Aorta (tissue), 5 donors: ENCODE measurements around the gene HPF1. TPM values are rescaled to one million over a fixed set of nuclear protein-coding genes. Genes with fewer than 3 reads are reported as not detected.
"Not testable (repeated sequence)": the region's sequence is repeated elsewhere in the genome, so short reads cannot be mapped to it uniquely, and the experiment has no call there.

Experiments
- ATAC-seq: fragments of 200-7000 bp; cut with Tn5 transposase; one replicate; pipeline ENCODE4 v1.9.1; 2022; ENCODE audit warnings: moderate library complexity; ENCODE audit not compliant: low FRiP score
- DNase-seq, 2 donors: peaks; one replicate each; pipeline ENCODE4 v3.0.0-alpha.2; 2020
- H3K27ac ChIP-seq, 2 donors: one replicate each; pipeline ENCODE4 v1.5.1; 2013; ENCODE audit warnings: low read length in 2 of 2, mild to moderate bottlenecking in 2 of 2, moderate library complexity in 2 of 2, control low read depth in 1 of 2, inconsistent platforms in 1 of 2, low read depth in 1 of 2
- H3K27me3 ChIP-seq, 2 donors: one replicate each; pipeline ENCODE4 v1.6.1; 2013; ENCODE audit warnings: control low read depth in 1 of 2, low read length in 1 of 2, mild to moderate bottlenecking in 1 of 2, moderate library complexity in 1 of 2; ENCODE audit not compliant: insufficient read depth in 2 of 2, control insufficient read depth in 1 of 2
- H3K36me3 ChIP-seq, 2 donors: one replicate each; pipeline ENCODE4 v1.6.1; 2013; ENCODE audit warnings: control low read depth in 1 of 2, low read length in 1 of 2, mild to moderate bottlenecking in 1 of 2; ENCODE audit not compliant: insufficient read depth in 2 of 2, control insufficient read depth in 1 of 2
- H3K4me1 ChIP-seq, 2 donors: one replicate each; pipeline ENCODE4 v1.6.1; 2013; ENCODE audit warnings: low read length in 2 of 2, control low read depth in 1 of 2, mild to moderate bottlenecking in 1 of 2, moderate library complexity in 1 of 2; ENCODE audit not compliant: insufficient read depth in 2 of 2, control insufficient read depth in 1 of 2
- H3K4me3 ChIP-seq, 2 donors: one replicate each; pipeline ENCODE4 v1.5.1; 2013; ENCODE audit warnings: low read length in 2 of 2, control low read depth in 1 of 2, mild to moderate bottlenecking in 1 of 2
- H3K9me3 ChIP-seq: one replicate; pipeline ENCODE4 v1.6.1; 2013; ENCODE audit warnings: mild to moderate bottlenecking, low read length; ENCODE audit not compliant: control insufficient read depth
- WGBS, 2 donors: extraction: QIAGEN DNeasy Blood & Tissue Kit; methylation state at CpG; one replicate each; pipeline ENCODE4 v1.1.7; 2013; 5-methylcytosine and 5-hydroxymethylcytosine counted together
- intact Hi-C, 2 donors: fragments of 100-400 bp; cut with DNase I; formaldehyde crosslinking; loops; one replicate each; pipeline versions ENCODE4 v1.14.2 to v1.15.0; 2022
- polyA plus RNA-seq, 2 donors: library from polyadenylated mRNA; stranded (reverse); fragments of 200-250 nt; gene quantifications; one replicate each; pipeline ENCODE4 v1.2.3, GENCODE V29; 2013
- total RNA-seq, 2 donors: library from RNA; stranded (reverse); fragmentation: NEBNext Ultra II Directional; extraction: Animal tissue kit (Norgen Biotek cat#: 25700); gene quantifications; one replicate each; pipeline ENCODE4 v1.2.1, GENCODE V29; 2021
- donor health status: healthy with polysubstance abuse.
- donor health status: Bipolar disorder and iron deficiency.
- donor health status: DM: no; HTN: no; CAD: no.
- donor health status: DM: no; HTN: no; CAD: no.
- donor health status: DM: yes; HTN: yes; CAD: no.

HPF1 gene
- total and polyA plus RNA-seq, 4 donors, result 22.5 to 58.4 (median 24.8) TPM

GRCh38 chr4:169791062-169791461 is 33.3 kb upstream of the HPF1 start:
- no peak for ATAC-seq
- no peaks in the 10 kb centered on the region for H3K9me3 ChIP-seq
- 68 to 71% methylated on average over 2 of the region's 2 CpGs for WGBS, 2 donors
- no peak for DNase-seq
- H3K4me1 ChIP-seq, result no peaks in the 10 kb centered on the region
- no peak overlapping the region for H3K4me3 ChIP-seq
- no peaks in the 10 kb centered on the region for H3K27me3 ChIP-seq
- H3K36me3 ChIP-seq, result no peaks in the 10 kb centered on the region
- no peak overlapping the region for H3K27ac ChIP-seq
- intact Hi-C loops, result no loop called here

- Histone ChIP-seq H3K36me3 (no peaks in the 10 kb centered on the region), H3K4me3 (no peak overlapping the region), H3K4me1 (no peaks in the 10 kb centered on the region), H3K27ac (no peak overlapping the region), H3K9me3 (no peaks in the 10 kb centered on the region), H3K27me3 (peaks cover 0 to 2% of the 10 kb centered on the region in 2 donors)
- DNase-seq, result peak in 1 of 2 donors; percentile 78
- intact Hi-C loops, result no loop called here
- WGBS, 2 donors, result 17 to 20% methylated on average over 54 to 58 of the region's 58 CpGs
- ATAC-seq, result peak; percentile 57
Measured at GRCh38 chr4:169774466-169775445, 17.0 kb upstream of the HPF1 start.

GRCh38 chr4:169773889-169774288 is 16.1 kb upstream of the HPF1 start:
- Histone ChIP-seq H3K36me3 (no peaks in the 10 kb centered on the region), H3K4me1 (no peaks in the 10 kb centered on the region), H3K27ac (no peak overlapping the region), H3K9me3 (no peaks in the 10 kb centered on the region), H3K4me3 (no peak overlapping the region), H3K27me3 (peaks cover 0 to 2% of the 10 kb centered on the region in 2 donors)
- ATAC-seq, result no peak
- DNase-seq, result no peak
- intact Hi-C loops, result no loop called here
- WGBS, 2 donors, result 84 to 87% methylated on average over 7 of the region's 7 CpGs

GRCh38 chr4:169771556-169772080 is 13.9 kb upstream of the HPF1 start:
- H3K27me3 ChIP-seq, ATAC-seq, H3K4me1 ChIP-seq, H3K9me3 ChIP-seq, intact Hi-C loops, H3K36me3 ChIP-seq, H3K27ac ChIP-seq, H3K4me3 ChIP-seq, DNase-seq: not testable (repeated sequence)
- whole genome bisulfite sequencing, 2 donors, result 76 to 81% methylated on average over 11 of the region's 11 CpGs

- DNase-seq (no peak), ATAC-seq (no peak)
- Histone ChIP-seq H3K36me3 (no peaks in the 10 kb centered on the region), H3K27ac (no peak overlapping the region), H3K4me1 (no peaks in the 10 kb centered on the region), H3K9me3 (no peaks in the 10 kb centered on the region), H3K4me3 (no peak overlapping the region), H3K27me3 (peaks cover 0 to 2% of the 10 kb centered on the region in 2 donors)
- intact Hi-C loops, result no loop called here
Measured at GRCh38 chr4:169770416-169770815, 12.7 kb upstream of the HPF1 start.

- Histone ChIP-seq H3K27me3 (no peaks in the 10 kb centered on the region), H3K36me3 (no peaks in the 10 kb centered on the region), H3K9me3 (no peaks in the 10 kb centered on the region), H3K27ac (no peak overlapping the region), H3K4me3 (no peak overlapping the region), H3K4me1 (no peaks in the 10 kb centered on the region)
- intact Hi-C loops, result no loop called here
- WGBS, 2 donors, result 89 to 91% methylated on average over 3 of the region's 3 CpGs
- no peak for DNase-seq
- ATAC-seq, result no peak
Measured at GRCh38 chr4:169768385-169768784, 10.6 kb upstream of the HPF1 start.

GRCh38 chr4:169766741-169767140 is 9.0 kb upstream of the HPF1 start:
- ATAC-seq (no peak), DNase-seq (no peak)
- H3K27ac ChIP-seq, result no peak overlapping the region
- intact Hi-C loops, result no loop called here
- no peaks in the 10 kb centered on the region for H3K36me3 ChIP-seq
- H3K9me3 ChIP-seq, result no peaks in the 10 kb centered on the region
- WGBS, 2 donors, result 87 to 92% methylated on average over 3 of the region's 3 CpGs
- H3K27me3 ChIP-seq, result no peaks in the 10 kb centered on the region
- H3K4me3 ChIP-seq, result no peak overlapping the region
- no peaks in the 10 kb centered on the region for H3K4me1 ChIP-seq

GRCh38 chr4:169765835-169766234 is 8.1 kb upstream of the HPF1 start:
- DNase-seq, result no peak
- H3K27ac ChIP-seq, result no peak overlapping the region
- no peaks in the 10 kb centered on the region for H3K36me3 ChIP-seq
- H3K4me1 ChIP-seq, result no peaks in the 10 kb centered on the region
- WGBS, 2 donors, result 72 to 74% methylated on average over 2 of the region's 2 CpGs
- intact Hi-C loops, result no loop called here
- no peak overlapping the region for H3K4me3 ChIP-seq
- H3K27me3 ChIP-seq, result no peaks in the 10 kb centered on the region
- H3K9me3 ChIP-seq, result no peaks in the 10 kb centered on the region
- ATAC-seq, result no peak

- no peak overlapping the region for H3K27ac ChIP-seq
- peaks cover 2 to 3% of the 10 kb centered on the region in 2 donors for H3K4me1 ChIP-seq
Measured at GRCh38 chr4:169761846-169762245, 4.1 kb upstream of the HPF1 start.

More at GRCh38 chr4:169761846-169762245, 4.1 kb upstream of the HPF1 start:
- ATAC-seq (no peak), DNase-seq (no peak)
- H3K36me3 ChIP-seq, result no peaks in the 10 kb centered on the region
- no peaks in the 10 kb centered on the region for H3K27me3 ChIP-seq
- no peak overlapping the region for H3K4me3 ChIP-seq
- intact Hi-C loops, result no loop called here
- 67 to 68% methylated on average over 4 of the region's 4 CpGs for WGBS, 2 donors
- H3K9me3 ChIP-seq, result no peaks in the 10 kb centered on the region
